Medulla oblongata (tissue), 1 donor: ENCODE data around the gene R3HDM4.
"Not testable (repeated sequence)": the region's sequence is repeated elsewhere in the genome, so short reads cannot be mapped to it uniquely, and the experiment has no call there.

Experiments used
- DNase-seq: peaks from one replicate; pipeline ENCODE4 v3.0.0-alpha.2; 2015; ENCODE audit errors: extremely low spot score

R3HDM4 gene

GRCh38 chr19:913080-913748 is at the start of gene R3HDM4:
TSS of gene R3HDM4 (minus strand) at chr19:913219. CDS start at chr19:913157, 62 bp downstream.
- DNase-seq, result peak; percentile 68

DNA sequence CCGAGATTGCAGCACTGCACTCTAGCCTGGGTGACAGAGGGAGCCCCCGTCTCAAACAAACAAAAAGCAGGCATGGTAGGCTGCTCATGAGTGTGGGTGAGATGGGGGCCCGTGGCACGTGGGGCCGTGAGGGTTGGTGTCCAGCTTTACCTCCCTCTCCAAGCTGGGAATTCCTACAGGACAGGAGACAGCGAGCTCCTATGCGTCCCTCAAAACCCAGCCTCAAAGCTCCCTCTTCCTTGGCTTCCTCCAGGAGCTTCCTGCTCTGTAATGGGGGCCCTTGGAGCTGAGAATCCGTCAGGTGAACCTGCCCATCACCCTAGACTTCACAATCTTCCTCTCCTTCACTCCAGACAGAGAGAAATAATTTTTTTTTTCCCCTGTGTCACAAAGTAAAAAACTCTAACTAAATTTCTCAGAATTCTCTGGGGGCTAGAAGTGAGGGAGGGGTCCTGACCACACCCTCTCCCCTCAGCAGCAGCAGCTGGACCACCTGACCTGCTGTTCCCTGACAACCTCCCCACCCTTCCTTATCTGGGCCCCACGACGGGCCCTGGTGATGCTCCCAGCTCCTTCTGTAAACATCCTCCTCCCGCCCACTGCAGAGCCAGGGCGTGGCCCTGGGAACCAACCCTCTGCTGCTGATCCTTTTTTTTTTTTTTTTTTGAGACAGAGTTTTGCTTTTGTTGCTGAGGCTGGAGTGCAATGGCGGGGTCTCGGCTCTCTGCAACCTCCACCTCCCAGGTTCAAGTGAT is 49.0 kb upstream of the R3HDM4 start:
- no peak for DNase-seq

- DNase-seq, result no peak
Measured at GRCh38 chr19:960601-960938, 47.6 kb upstream of the R3HDM4 start.

DNA sequence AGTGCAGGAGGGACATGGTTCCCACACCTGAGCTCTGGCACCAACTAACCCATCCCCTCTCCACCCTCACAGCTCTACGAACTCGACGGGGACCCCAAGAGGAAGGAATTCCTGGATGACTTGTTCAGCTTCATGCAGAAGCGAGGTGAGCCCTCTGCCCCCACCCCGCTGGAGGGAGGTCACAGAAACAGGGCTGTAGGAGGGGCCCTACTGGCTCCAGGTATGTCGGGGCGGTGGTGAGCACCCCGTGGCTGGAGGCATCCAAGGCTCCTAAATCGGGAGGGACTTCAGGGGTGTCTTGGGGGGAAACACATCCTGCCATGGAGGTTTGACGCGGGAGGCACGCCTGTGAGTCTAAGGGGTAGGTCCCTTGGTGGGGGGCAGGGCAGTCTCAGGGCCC is 47.0 kb upstream of the R3HDM4 start:
- DNase-seq, result no peak

DNA sequence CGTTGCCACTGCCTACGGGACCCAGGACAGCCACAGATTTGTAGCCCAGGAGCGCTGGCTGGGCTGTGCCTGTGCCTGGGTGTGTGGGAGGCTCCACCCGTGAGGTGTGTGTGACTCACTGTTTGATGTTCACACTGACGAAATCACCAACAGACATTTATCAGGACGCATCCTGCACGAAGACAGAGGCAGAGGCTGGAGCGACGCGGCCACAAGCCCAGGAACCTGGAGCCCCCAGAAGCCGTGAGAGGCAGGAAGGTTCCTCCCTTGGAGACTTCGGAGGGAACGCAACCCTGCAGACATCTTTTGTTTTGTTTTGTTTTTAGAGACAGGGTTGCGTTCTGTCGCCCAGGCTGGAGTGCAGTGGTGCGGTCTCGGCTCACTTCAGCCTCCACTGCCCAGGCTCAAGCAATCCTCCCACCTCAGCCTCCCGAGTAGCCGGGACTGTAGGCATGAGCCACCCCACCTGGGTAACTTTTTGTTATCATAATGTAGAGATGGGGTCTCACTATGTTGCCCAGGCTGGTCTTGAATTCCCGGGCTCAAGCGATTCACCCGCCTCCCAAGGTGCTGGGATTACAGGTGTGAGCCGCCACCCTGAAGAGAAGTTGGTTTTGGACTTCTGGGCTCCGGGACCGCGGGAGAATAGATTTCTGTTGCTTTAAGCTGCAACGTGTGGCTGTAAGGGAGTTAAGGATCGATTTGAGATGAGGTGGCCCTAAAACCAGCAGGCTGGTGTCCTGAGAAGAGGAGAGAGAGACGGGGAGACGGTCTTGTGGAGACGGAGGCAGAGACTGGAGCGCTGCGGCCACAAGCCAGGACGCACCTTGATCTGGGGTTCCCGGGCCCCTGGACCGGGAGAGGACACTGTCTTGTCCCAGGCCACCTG is 46.2 kb upstream of the R3HDM4 start:
- DNase-seq, result no peak

DNA sequence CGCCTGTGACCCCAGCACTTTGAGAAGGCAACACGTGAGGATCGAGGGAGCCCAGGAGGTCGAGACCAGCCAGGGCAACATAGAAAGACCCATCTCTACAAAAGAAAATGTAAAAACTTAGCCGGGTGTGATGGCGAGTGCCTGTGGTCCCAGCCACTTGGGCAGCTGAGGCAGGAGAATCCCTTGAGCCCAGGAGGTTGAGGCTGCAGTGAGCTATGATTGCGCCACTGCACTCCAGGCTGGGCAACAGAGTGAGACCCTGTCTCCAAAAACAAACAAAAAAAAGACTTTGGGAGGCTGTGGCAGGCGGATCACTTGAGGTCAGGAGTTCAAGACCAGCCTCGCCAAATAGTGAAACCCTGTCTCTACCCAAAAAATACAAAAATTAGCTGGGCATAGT is 44.6 kb upstream of the R3HDM4 start:
- DNase-seq, result not testable (repeated sequence)

DNA sequence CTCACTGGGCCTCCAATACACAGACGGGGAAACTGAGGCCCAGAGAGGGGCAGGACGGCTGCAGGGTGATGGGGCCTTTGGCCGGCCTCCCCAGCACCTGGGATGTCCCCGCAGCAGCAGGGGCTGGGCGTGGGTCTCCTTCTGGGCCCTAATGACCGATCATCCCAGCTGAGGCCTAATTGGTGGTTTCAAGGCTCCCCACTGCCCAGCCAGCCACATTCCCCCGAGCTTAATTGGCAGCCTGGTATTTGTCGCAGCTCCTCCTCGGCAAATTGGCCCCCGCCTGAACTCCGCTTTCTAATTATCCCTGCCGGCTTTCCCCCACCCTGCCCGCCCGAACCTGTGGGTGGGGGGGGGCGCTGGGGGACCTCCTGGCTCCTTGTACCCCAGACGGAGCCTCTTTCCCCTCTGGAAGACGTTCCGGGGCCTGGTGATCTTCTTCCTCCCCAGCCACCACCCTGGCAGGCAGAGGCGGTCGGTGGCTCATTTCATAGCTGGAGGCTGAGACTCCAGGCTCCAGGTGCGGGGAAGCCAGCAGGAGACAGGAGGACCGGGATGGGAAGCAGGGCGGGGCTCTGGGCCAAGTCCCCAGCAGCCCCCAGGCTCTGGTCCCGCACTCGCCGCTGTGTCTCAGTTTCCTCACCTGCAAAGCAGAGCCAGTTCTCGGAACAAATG is 43.9 kb upstream of the R3HDM4 start:
- no peak for DNase-seq

DNA sequence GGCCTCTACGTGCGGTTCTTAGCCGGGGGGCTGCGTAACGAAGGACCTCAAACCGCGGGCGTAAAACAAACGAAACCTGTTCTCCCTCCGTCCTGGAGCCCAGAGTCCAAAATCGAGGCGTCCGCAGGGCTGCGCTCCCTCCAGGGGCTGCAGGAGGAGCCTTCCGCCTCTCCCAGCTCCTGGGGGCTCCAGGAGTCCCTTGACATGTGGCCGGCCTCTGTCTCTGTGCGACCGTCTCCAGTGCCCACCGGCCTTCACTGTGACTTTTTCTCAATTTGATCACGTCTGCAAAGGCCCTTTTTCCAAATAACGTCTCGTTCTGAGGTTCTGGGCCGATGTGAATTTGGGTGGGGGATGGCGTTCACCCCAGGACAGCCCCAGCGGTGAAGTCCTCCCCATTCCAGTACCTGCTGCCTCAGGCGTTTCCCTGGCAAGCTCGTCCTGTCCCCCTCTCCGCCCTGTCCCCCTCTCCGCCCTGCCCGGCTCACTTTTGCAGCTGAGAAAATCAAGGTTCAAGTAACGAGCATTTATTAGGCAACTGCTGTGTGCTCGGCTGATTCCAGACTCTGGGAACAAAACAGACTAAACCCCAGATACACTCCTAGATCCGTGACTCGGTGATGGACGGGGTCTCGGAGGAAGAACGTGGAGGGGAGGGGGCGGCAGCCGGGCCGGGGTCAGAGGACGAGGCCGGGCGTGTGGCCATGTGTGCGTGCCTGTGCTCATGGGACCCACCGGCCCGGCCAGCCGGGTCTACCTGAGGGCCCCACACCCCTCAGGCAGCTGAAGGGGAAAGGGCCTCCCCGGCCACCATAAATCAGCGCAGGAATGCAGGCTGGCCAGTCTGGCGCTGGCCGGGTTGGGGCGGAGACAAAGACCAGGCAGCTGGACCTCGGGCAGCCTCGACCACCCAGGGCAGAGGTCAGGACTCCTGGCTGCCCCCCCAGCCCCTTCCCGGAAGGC is 43.1 kb upstream of the R3HDM4 start:
- DNase-seq, result no peak

DNA sequence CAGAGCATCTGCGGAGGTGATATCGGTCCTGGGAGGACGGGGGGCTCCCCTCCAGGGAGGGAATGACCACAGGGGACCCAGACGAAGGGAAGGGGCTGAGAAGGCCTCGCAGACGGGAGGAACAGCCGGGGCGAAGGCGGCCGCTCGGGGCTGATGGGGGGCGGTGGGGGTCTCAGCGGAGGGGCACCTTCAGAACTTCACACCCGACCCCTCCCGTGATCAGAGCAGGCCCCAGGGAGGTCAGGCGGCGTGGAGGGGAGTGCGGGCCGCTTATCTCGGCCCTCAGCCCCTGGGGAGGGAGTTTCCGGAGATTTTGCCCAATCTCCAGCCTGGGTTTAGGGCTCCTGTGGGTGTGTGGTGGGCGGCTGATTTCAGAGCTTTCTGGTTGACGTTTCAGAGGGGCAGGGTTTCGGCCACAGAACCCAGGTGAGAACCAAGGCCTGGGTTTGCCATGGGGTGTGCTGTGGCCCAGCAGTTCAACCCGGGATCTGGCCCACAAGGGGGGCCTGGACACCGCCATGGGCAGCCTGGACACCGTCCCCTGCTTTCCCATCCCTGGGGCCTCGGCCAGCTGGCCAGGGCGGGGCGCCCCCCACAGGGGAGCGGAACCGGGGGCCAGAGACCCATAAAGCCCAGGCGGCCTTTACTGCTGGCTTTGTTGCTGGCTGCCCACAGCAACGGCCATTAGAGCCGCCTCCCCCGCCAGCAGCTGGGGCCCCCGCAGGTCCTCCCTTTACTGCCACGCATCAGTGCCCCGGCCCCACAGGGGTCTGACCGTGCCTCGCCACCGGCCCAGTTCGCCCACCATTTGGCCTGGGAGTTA is 41.9 kb upstream of the R3HDM4 start:
- DNase-seq, result no peak

DNA sequence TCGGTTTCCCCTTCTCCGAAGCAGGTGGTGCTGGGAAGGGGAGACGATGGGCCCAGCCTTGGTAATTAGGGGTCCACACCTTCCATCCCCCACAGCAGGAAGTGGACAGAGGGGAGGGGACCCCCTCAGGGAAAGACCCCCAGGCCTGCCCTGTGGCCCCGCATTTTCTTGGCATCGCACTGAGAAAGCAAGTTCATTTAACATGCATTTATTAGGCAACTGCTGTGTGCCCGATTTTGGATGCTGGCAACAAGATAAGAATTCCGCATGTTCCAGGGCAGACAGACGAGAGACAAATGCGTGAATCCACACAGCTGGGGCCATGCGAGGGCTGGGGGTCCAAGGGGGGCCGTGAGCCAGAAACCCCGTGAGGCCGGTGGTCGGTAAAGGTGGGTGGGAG is 41.3 kb upstream of the R3HDM4 start:
- DNase-seq, result no peak

DNA sequence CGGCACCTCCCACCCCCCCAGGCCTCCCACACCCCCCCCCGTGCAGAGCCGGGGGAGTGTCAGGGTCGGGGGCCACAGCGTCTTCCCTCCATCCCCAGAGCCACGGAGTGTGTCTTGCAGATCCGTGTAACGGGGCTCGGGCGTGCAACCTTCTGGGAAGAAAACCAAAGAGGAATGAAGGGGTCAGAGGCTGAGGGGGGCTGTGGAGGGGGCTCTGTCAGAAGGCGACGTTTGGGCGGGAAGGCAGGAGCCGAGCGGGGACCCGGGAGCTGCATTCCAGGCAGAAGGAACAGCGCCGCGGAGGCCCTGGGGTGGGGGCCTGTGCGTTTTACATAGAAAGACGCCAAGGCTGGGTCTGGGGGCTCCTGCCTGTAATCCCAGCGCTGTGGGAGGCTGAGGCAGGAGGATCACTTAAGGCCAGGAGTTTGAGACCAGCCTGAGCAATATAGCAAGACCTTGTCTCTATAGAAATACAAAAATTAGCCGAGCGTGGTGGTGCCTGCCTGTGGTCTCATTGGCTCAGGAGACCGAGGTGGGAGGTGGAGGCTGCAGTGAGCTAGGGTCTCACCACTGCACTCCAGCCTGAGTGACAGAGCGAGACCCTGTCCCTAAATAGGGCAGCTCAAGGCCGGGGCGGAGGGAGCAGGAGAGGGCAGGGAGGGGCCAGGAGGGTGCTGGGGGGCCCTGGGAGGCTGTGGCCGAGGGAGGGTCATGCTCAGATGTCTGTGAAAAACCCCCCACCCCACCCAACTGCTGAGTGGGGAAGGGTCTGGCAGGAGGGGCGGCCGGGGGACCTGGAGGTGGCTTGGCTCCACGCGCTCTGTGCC is 40.6 kb upstream of the R3HDM4 start:
- no peak for DNase-seq

GRCh38 chr19:952680-953444 is 39.8 kb upstream of the R3HDM4 start:
- DNase-seq, result no peak

DNA sequence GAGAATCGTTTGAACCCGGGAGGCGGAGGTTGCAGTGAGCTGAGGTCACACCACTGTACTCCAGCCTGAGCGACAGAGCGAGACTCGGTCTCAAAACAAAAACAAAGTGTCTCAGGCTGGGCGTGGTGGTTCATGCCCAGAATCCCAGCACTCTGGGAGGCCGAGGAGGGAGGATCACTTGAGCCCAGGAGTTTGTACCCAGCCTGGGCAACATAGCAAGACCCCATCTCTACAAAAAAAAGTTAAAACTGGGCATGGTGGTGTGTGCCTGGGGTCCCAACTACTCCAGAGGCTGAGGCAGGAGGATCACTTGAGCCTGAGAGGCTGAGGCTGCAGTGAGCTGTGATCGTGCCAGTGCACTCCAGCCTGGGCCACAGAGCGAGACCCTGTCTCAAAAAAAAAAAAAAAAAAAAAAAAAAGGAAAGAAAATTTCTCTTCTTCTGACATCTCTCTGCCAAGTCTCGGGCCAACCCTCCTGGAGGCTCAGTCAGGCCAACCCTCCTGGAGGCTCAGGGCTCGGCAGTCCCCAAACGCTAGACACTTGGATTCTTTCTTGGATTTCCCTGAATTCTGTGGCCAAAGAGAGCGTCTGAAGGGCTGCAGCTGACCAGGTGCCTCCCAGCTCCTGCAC is 39.1 kb upstream of the R3HDM4 start:
- DNase-seq, result no peak

DNA sequence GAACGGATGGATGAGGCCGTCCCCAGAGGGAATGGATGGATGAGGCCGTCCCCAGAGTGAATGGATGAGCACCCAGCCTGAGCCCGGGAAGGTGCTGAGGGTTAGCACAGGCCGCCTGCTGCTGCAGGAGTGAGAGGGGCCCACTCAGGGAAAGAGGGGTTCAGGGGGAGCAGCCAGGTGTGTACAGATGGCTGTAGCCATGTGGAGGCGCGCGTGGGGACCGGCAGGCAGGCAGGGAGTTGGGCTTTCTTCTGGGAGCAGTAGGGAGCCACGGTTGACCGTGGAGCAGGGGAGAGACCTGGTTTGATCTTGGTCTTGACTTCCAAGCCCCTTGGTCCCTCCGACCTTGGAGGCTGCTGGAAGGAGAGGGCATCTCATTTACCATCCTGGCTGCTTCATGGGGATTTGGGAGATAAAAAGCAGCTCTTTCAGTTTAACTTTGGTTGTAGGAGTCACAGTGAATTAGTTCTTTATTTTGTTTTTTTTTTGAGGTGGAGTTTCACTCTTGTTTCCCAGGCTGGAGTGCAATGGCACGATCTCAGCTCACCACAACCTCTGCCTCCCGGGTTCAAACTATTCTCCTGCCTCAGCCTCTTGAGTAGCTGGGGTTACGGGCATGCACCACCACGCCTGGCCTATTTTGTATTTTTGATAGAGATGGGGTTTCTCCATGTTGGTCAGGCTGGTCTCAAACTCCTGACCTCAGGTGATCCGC is 37.5 kb upstream of the R3HDM4 start:
- no peak for DNase-seq

GRCh38 chr19:948842-949496 is 36.0 kb upstream of the R3HDM4 start:
- DNase-seq, result no peak

DNA sequence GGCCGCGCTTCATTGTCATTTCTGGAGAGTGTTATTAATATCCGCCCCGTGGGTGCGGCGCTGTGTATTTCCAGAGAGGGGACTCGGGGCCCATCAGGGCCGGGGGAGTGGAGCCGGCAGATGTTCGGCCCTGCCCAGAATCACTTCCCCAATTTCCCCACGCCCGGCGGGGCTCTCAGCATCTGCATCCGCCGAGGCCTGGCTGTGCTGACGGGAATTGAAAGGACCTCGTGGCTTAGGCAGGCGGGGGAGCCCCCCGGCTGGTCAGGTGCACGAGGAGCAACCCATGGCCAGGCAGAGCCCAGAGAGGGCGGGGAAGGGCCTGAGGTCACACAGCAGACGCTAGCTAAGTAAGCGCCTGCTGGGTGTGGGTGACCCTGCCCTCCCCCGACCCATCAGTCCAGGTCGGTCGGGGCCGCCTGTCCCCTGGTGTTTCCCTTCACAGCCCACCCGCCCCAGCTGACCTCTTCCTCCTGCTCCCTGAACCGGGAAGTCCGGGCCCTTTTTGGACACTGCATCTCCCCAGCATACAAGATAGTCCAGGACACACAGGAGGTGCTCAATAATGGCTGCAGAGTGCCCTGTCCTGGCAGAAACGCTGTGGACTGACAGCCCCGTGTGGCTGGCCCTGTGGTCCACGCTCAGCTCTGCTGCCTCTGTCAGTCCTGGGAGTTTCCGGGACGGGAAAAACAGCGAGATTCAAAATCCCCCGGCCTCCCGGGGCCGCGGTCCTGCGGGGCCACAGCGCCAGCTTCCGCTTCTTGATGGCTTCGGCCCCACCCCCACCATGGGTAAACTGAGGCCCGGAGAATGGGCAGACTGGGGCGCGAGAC is 34.9 kb upstream of the R3HDM4 start:
- DNase-seq, result peak; percentile 83
